Chondrocyte (in vitro differentiated cells): Measurements from ENCODE around the gene ATG7. TPM values are rescaled to one million over a fixed set of nuclear protein-coding genes. Genes with fewer than 3 reads are reported as not detected.
A peak's percentile ranks its signal among the peaks of the same experiment; 100 is the strongest.

Experiments used
- DNase-seq: peaks from one replicate; pipeline ENCODE4 v3.0.0; 2021; ENCODE audit warnings: mixed read lengths, low spot score
- H3K27ac Mint-ChIP-seq: one replicate; pipeline ENCODE4 v1.8.0; 2021; ENCODE audit warnings: mild to moderate bottlenecking, moderate library complexity, mixed read lengths; ENCODE audit not compliant: unreplicated experiment
- H3K27me3 Mint-ChIP-seq: 2 replicates; pipeline ENCODE4 v1.8.0; 2021; ENCODE audit warnings: low read depth, mixed read lengths
- H3K36me3 Mint-ChIP-seq: 2 replicates; pipeline ENCODE4 v1.8.0; 2021; ENCODE audit warnings: low read depth, mixed read lengths
- H3K4me1 Mint-ChIP-seq: 2 replicates; pipeline ENCODE4 v1.8.0; 2021; ENCODE audit warnings: low read depth, mild to moderate bottlenecking, mixed read lengths
- H3K4me3 Mint-ChIP-seq: one replicate; pipeline ENCODE4 v1.8.0; 2021; ENCODE audit warnings: mild to moderate bottlenecking, moderate library complexity, mixed read lengths; ENCODE audit not compliant: unreplicated experiment
- H3K9me3 Mint-ChIP-seq: 2 replicates; pipeline ENCODE4 v1.8.0; 2021; ENCODE audit warnings: low read depth, mixed read lengths
- CTCF ChIP-seq: fragments of 200-600 bp; sonication (generic); IDR thresholded peaks from 2 replicates; pipeline ENCODE4 v1.5.0; 2021; ENCODE audit warnings: antibody characterized with exemption, mild to moderate bottlenecking, moderate library complexity
- total RNA-seq: library from RNA; stranded (reverse); gene quantifications from 3 replicates; pipeline ENCODE4 v1.2.1, GENCODE V29; 2021

The ATG7 gene
- total RNA-seq, 1 donor from 2014 or later: 27.4 TPM

- no peak for DNase-seq
- Mint-ChIP-seq H3K27me3 (no peaks in the 10 kb centered on the region), H3K36me3 (peaks cover 3% of the 10 kb centered on the region), H3K9me3 (no peaks in the 10 kb centered on the region), H3K27ac (no peak overlapping the region), H3K4me1 (peaks cover 21% of the 10 kb centered on the region), H3K4me3 (no peak overlapping the region)
- TF ChIP-seq CTCF: no peak
These were observed 271.1 kb downstream of the ATG7 start for GRCh38 chr3:11543141-11543947.

- Mint-ChIP-seq H3K36me3 (peaks cover 3% of the 10 kb centered on the region), H3K27ac (no peak overlapping the region), H3K4me1 (peaks cover 25% of the 10 kb centered on the region), H3K4me3 (no peak overlapping the region), H3K27me3 (no peaks in the 10 kb centered on the region), H3K9me3 (no peaks in the 10 kb centered on the region)
- TF ChIP-seq CTCF: no peak
- no peak for DNase-seq
These were observed 271.8 kb downstream of the ATG7 start for GRCh38 chr3:11543948-11544387.

GRCh38 chr3:11544412-11545181 lies 272.4 kb downstream of the ATG7 start:
- no peak overlapping the region for H3K4me3 Mint-ChIP-seq
- H3K27me3 Mint-ChIP-seq: no peaks in the 10 kb centered on the region
- no peaks in the 10 kb centered on the region for H3K9me3 Mint-ChIP-seq
- peaks cover 2% of the 10 kb centered on the region for H3K36me3 Mint-ChIP-seq
- no peak for TF ChIP-seq CTCF
- peak overlapping the region; percentile 15 for H3K27ac Mint-ChIP-seq
- no peak for DNase-seq
- peaks cover 31% of the 10 kb centered on the region for H3K4me1 Mint-ChIP-seq

- DNase-seq: peak; percentile 82
- H3K9me3 Mint-ChIP-seq: no peaks in the 10 kb centered on the region
- TF ChIP-seq CTCF: no peak
- H3K4me1 Mint-ChIP-seq: peaks cover 38% of the 10 kb centered on the region
- H3K27ac Mint-ChIP-seq: peak overlapping the region; percentile 15
- peaks cover 2% of the 10 kb centered on the region for H3K36me3 Mint-ChIP-seq
- no peaks in the 10 kb centered on the region for H3K27me3 Mint-ChIP-seq
- no peak overlapping the region for H3K4me3 Mint-ChIP-seq
These were observed 273.1 kb downstream of the ATG7 start for GRCh38 chr3:11545186-11545851.
